HCT116 (cell line): Measurements from ENCODE around the gene SYNJ2. TPM values are rescaled to one million over a fixed set of nuclear protein-coding genes. Genes with fewer than 3 reads are reported as not detected.

Source experiments
- ATAC-seq: fragments of 200-7000 bp; cut with Tn5 transposase; 2 replicates; pipeline ENCODE4 v1.9.1; 2020; ENCODE audit warnings: mild to moderate bottlenecking, moderate library complexity
- BruUV-seq: library from RNA; stranded (reverse); fragments of 400-500 nt; replicated peaks from 2 replicates; lab custom pipeline; 2021; lab: Mats Ljungman, UMichigan
- CTCF ChIA-PET: fragments of 300-600 bp; sonication (Branson Sonifier 250); formaldehyde crosslinking; loops from one replicate; lab custom pipeline; 2021; ENCODE audit warnings: antibody characterized with exemption; lab: Charles Lee
- POLR2A ChIA-PET: fragments of 300-600, 350-600 bp; sonication (Branson Sonifier 250); formaldehyde crosslinking; loops from one replicate; lab custom pipeline; 2021; ENCODE audit warnings: antibody characterized with exemption; lab: Charles Lee
- RAD21 ChIA-PET, 2 experiments: fragments of 300-600 bp; sonication (Branson Sonifier 250); formaldehyde crosslinking; loops; one replicate each; lab custom pipeline; 2023; ENCODE audit warnings: low total read pairs in 2 of 2; ENCODE audit not compliant: uncharacterized antibody in 2 of 2, unreplicated experiment in 2 of 2, low non-redundant PET in 1 of 2; lab: Charles Lee
- DNase-seq: peaks from one replicate; pipeline ENCODE4 v3.0.0-alpha.2; 2010; ENCODE audit warnings: low read depth, low spot score
- H2AFZ ChIP-seq: fragments of 200-600 bp; shearing (Covaris generic), sonication (generic); 2 replicates; pipeline ENCODE4 v1.6.1; 2017; ENCODE audit warnings: low read depth, mixed run types, mixed read lengths, antibody characterized with exemption, low read length; ENCODE audit not compliant: poor library complexity, severe bottlenecking
- H3K27ac ChIP-seq: 2 replicates; pipeline ENCODE4 v1.5.1; 2012; ENCODE audit warnings: low read depth, low read length
- H3K27me3 ChIP-seq: fragments of 200-600 bp; sonication (generic); 2 replicates; pipeline ENCODE4 v1.6.1; 2016; ENCODE audit warnings: mixed run types, low read length, mixed read lengths; ENCODE audit not compliant: insufficient read depth
- H3K36me3 ChIP-seq, 2 experiments: fragments of 200-500 bp in 1 of 2; fragments of 200-600 bp in 1 of 2; sonication (Bioruptor generic) in 1 of 2; sonication (generic) in 1 of 2; 2 replicates each; pipeline versions ENCODE4 v1.5.1 to v1.6.1; 2014 to 2016; ENCODE audit warnings: low read length in 2 of 2, inconsistent platforms in 1 of 2, mixed read lengths in 1 of 2, mixed run types in 1 of 2; ENCODE audit not compliant: insufficient read depth in 2 of 2, control insufficient read depth in 1 of 2
- H3K4me1 ChIP-seq, 2 experiments: fragments of 200-600 bp in 1 of 2; sonication (generic) in 1 of 2; 2 replicates each; pipeline versions ENCODE4 v1.5.1 to v1.6.1; 2012 to 2017; ENCODE audit warnings: low read length in 2 of 2, inconsistent platforms in 1 of 2, mild to moderate bottlenecking in 1 of 2, mixed read lengths in 1 of 2, mixed run types in 1 of 2, moderate library complexity in 1 of 2; ENCODE audit not compliant: insufficient read depth in 2 of 2, control insufficient read depth in 1 of 2
- H3K4me2 ChIP-seq: fragments of 200-600 bp; sonication (generic); 2 replicates; pipeline ENCODE4 v1.6.1; 2017; ENCODE audit warnings: mixed run types, low read length, mixed read lengths
- H3K4me3 ChIP-seq, 2 experiments: fragments of 200-600 bp in 1 of 2; sonication (generic) in 1 of 2; replicated peaks in 1 of 2; 2 replicates each; pipeline ENCODE4 v1.5.1; 2011 to 2016; ENCODE audit warnings: low read length in 2 of 2, control low read depth in 1 of 2, low read depth in 1 of 2, mild to moderate bottlenecking in 1 of 2, mixed read lengths in 1 of 2, mixed run types in 1 of 2
- H3K79me2 ChIP-seq: fragments of 200-600 bp; sonication (generic); 2 replicates; pipeline ENCODE4 v1.6.1; 2017; ENCODE audit warnings: mild to moderate bottlenecking, mixed run types, low read length, moderate library complexity, mixed read lengths; ENCODE audit not compliant: insufficient read depth
- H3K9ac ChIP-seq: fragments of 200-600 bp; sonication (generic); 2 replicates; pipeline ENCODE4 v1.6.1; 2016; ENCODE audit warnings: low read length, mixed read lengths
- H3K9me2 ChIP-seq: fragments of 200-600 bp; sonication (generic), shearing (Covaris generic); 2 replicates; pipeline ENCODE4 v1.6.1; 2017; ENCODE audit warnings: mixed run types, mild to moderate bottlenecking, moderate library complexity; ENCODE audit not compliant: insufficient read depth
- H3K9me3 ChIP-seq, 2 experiments: fragments of 200-500 bp in 1 of 2; fragments of 200-600 bp in 1 of 2; sonication (Bioruptor generic) in 1 of 2; sonication (generic) in 1 of 2; 2 replicates each; pipeline ENCODE4 v1.6.1; 2014 to 2017; ENCODE audit warnings: low read length in 2 of 2, mixed read lengths in 2 of 2, inconsistent platforms in 1 of 2, low read depth in 1 of 2, mild to moderate bottlenecking in 1 of 2, mixed run types in 1 of 2, moderate library complexity in 1 of 2; ENCODE audit not compliant: control insufficient read depth in 1 of 2, insufficient read depth in 1 of 2
- H4K20me1 ChIP-seq: fragments of 200-600 bp; sonication (generic), shearing (Covaris generic); 2 replicates; pipeline ENCODE4 v1.6.1; 2017; ENCODE audit warnings: mixed run types, mild to moderate bottlenecking, moderate library complexity; ENCODE audit not compliant: insufficient read depth
- ATF3 ChIP-seq: IDR thresholded peaks from 2 replicates; pipeline ENCODE4 v1.6.1; 2012
- CBX3 ChIP-seq: IDR thresholded peaks from 2 replicates; pipeline ENCODE4 v1.6.1; 2012; ENCODE audit warnings: low read depth
- EGR1 ChIP-seq: IDR thresholded peaks from 2 replicates; pipeline ENCODE4 v1.6.1; 2012; ENCODE audit warnings: low read depth
- ELF1 ChIP-seq: IDR thresholded peaks from 2 replicates; pipeline ENCODE4 v1.6.1; 2012; ENCODE audit warnings: low read depth, borderline replicate concordance
- EZH2 ChIP-seq: fragments of 200-600 bp; sonication (generic); IDR thresholded peaks from 2 replicates; pipeline ENCODE4 v1.6.1; 2017; ENCODE audit warnings: antibody characterized with exemption, mixed run types
- EZH2phosphoT487 ChIP-seq: fragments of 200-600 bp; IDR thresholded peaks from 2 replicates; pipeline ENCODE4 v1.6.1; 2018; ENCODE audit warnings: antibody characterized with exemption, borderline replicate concordance
- JUND ChIP-seq: IDR thresholded peaks from 2 replicates; pipeline ENCODE4 v1.6.1; 2012
- MAX ChIP-seq: IDR thresholded peaks from 2 replicates; pipeline ENCODE4 v1.6.1; 2012
- POLR2A ChIP-seq: IDR thresholded peaks from 2 replicates; pipeline ENCODE4 v1.7.0; 2011; ENCODE audit warnings: borderline replicate concordance; ENCODE audit not compliant: insufficient read depth, insufficient read length; ENCODE audit errors: extremely low read depth
- POLR2AphosphoS5 ChIP-seq: IDR thresholded peaks from 2 replicates; pipeline ENCODE4 v1.6.1; 2011; ENCODE audit warnings: mild to moderate bottlenecking, low read depth, low read length, moderate library complexity
- RAD21 ChIP-seq: IDR thresholded peaks from 2 replicates; pipeline ENCODE4 v1.6.1; 2012; ENCODE audit warnings: low read depth, mild to moderate bottlenecking
- REST ChIP-seq: IDR thresholded peaks from 2 replicates; pipeline ENCODE4 v1.6.1; 2012; ENCODE audit warnings: low read depth
- SIN3A ChIP-seq: IDR thresholded peaks from 2 replicates; pipeline ENCODE4 v1.6.1; 2012; ENCODE audit warnings: low read depth
- SP1 ChIP-seq: IDR thresholded peaks from 2 replicates; pipeline ENCODE4 v1.6.1; 2012; ENCODE audit warnings: low read depth
- SRF ChIP-seq: IDR thresholded peaks from 2 replicates; pipeline ENCODE4 v1.6.1; 2012; ENCODE audit warnings: low read depth
- ZFX ChIP-seq: fragments of 450-650 bp; IDR thresholded peaks from 2 replicates; pipeline ENCODE4 v1.6.1; 2017
- ZNF274 ChIP-seq: fragments of 200-500 bp; sonication (Bioruptor generic); IDR thresholded peaks from 2 replicates; pipeline ENCODE4 v1.6.1; 2014; ENCODE audit warnings: mild to moderate bottlenecking, low read depth, low read length, inconsistent platforms
- intact Hi-C: fragments of 100-400 bp; cut with micrococcal nuclease; formaldehyde crosslinking; loops from 2 replicates; pipeline ENCODE4 v1.10.0; 2022
- total RNA-seq: library from RNA; stranded (reverse); gene quantifications from one replicate; pipeline ENCODE4 v1.2.1, GENCODE V29; 2021; ENCODE audit not compliant: unreplicated experiment
- TF ChIP-seq, protein P1 (sequence below), 3 experiments: fragments of 200-600 bp in 1 of 3; sonication (generic) in 1 of 3; IDR thresholded peaks in 2 of 3; conservative IDR thresholded peaks in 1 of 3; 2 replicates each; pipeline ENCODE4 v1.5.1; 2012 to 2017; ENCODE audit warnings: low read depth in 2 of 3, low read length in 2 of 3, antibody characterized with exemption in 1 of 3, borderline replicate concordance in 1 of 3, control low read depth in 1 of 3, mild to moderate bottlenecking in 1 of 3, mixed read lengths in 1 of 3, mixed run types in 1 of 3, moderate library complexity in 1 of 3; ENCODE audit not compliant: insufficient read depth in 1 of 3
- TF ChIP-seq, protein P2 (sequence below): IDR thresholded peaks from 2 replicates; pipeline ENCODE4 v1.6.1; 2011; ENCODE audit warnings: mild to moderate bottlenecking, low read length, moderate library complexity; ENCODE audit not compliant: insufficient replicate concordance; ENCODE audit errors: extremely low read depth

Gene SYNJ2
- total RNA-seq, 1 experiment from 2014 or later: 23.9 TPM

DNA sequence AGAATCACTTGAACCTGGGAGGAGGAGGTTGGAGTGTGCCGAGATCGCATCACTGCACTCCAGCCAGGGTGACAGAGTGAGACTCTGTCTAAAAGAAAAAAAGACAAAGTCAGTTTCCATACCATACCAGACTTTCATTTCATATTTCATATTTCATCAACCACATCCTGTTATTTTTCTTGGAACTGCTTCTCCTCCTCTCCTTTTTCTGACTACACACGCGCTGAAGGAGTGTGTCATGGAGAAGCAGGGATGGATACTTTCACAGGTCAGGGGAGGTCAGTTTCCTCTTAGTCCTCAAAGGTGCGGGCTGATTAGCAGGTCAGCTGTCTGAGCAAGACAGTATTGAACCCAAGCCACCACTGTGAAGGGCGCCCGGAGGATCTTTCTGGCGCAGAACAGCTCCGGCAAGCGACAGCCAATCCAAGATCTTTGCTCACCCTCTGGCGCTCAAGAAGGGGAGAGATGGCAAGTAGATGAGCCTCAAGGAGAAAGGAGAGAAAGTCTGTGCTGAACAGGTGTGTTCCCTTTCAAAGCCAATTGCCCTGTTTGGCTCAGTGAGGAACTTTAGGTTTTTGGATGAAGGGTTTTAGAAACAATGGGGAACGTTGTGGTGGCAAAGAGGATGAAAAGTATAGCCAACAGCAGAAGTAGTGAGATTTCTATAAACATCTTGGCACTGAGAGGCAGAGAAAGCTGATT, 18.9 kb upstream of the SYNJ2 start:
- Histone ChIP-seq H3K36me3 (no peaks in the 10 kb centered on the region), H2AFZ (no peak overlapping the region), H3K27ac (no peak overlapping the region), H3K9me3 (peaks cover 4 to 11% of the 10 kb centered on the region in 2 experiments; a peak in 3 of 4 replicates), H3K4me3 (no peak overlapping the region), H3K4me2 (no peak overlapping the region), H3K9ac (no peak overlapping the region), H3K9me2 (no peaks in the 10 kb centered on the region), H4K20me1 (no peaks in the 10 kb centered on the region), H3K4me1 (no peaks in the 10 kb centered on the region), H3K79me2 (no peaks in the 10 kb centered on the region), H3K27me3 (no peaks in the 10 kb centered on the region)
- TF ChIP-seq EZH2: no peak
- no peak for TF ChIP-seq EZH2phosphoT487
- no peak for TF ChIP-seq RAD21
- TF ChIP-seq CBX3: no peak
- TF ChIP-seq ELF1: no peak
- TF ChIP-seq, protein P1, sequence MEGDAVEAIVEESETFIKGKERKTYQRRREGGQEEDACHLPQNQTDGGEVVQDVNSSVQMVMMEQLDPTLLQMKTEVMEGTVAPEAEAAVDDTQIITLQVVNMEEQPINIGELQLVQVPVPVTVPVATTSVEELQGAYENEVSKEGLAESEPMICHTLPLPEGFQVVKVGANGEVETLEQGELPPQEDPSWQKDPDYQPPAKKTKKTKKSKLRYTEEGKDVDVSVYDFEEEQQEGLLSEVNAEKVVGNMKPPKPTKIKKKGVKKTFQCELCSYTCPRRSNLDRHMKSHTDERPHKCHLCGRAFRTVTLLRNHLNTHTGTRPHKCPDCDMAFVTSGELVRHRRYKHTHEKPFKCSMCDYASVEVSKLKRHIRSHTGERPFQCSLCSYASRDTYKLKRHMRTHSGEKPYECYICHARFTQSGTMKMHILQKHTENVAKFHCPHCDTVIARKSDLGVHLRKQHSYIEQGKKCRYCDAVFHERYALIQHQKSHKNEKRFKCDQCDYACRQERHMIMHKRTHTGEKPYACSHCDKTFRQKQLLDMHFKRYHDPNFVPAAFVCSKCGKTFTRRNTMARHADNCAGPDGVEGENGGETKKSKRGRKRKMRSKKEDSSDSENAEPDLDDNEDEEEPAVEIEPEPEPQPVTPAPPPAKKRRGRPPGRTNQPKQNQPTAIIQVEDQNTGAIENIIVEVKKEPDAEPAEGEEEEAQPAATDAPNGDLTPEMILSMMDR (IDR thresholded peaks at IDR 0.05 in 2 of 3, conservative IDR thresholded peaks at IDR 0.05 in 1 of 3; ENCODE audit: borderline replicate concordance in 1 of 3, insufficient read depth in 1 of 3, low read depth in 2 of 3, low read length in 2 of 3): no peak
- TF ChIP-seq ZNF274: no peak
- TF ChIP-seq, protein P2, sequence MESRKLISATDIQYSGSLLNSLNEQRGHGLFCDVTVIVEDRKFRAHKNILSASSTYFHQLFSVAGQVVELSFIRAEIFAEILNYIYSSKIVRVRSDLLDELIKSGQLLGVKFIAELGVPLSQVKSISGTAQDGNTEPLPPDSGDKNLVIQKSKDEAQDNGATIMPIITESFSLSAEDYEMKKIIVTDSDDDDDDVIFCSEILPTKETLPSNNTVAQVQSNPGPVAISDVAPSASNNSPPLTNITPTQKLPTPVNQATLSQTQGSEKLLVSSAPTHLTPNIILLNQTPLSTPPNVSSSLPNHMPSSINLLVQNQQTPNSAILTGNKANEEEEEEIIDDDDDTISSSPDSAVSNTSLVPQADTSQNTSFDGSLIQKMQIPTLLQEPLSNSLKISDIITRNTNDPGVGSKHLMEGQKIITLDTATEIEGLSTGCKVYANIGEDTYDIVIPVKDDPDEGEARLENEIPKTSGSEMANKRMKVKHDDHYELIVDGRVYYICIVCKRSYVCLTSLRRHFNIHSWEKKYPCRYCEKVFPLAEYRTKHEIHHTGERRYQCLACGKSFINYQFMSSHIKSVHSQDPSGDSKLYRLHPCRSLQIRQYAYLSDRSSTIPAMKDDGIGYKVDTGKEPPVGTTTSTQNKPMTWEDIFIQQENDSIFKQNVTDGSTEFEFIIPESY: no peak
- TF ChIP-seq POLR2AphosphoS5: no peak
- TF ChIP-seq MAX: no peak
- no peak for TF ChIP-seq SP1
- TF ChIP-seq ZFX: no peak
- no peak for TF ChIP-seq SIN3A
- no peak for TF ChIP-seq SRF
- no peak for TF ChIP-seq POLR2A
- TF ChIP-seq JUND: no peak
- no peak for TF ChIP-seq REST
- TF ChIP-seq ATF3: no peak
- no peak for TF ChIP-seq EGR1
- RAD21 ChIA-PET: no interaction called here
- intact Hi-C loops: no loop called here
- CTCF ChIA-PET: no interaction called here
- no TSS peak for BruUV-seq
- POLR2A ChIA-PET: no interaction called here
- DNase-seq (no peak), ATAC-seq (no peak)
